ENCODE measurements around the gene NXPE4. TPM values are rescaled to one million over a fixed set of nuclear protein-coding genes. Genes with fewer than 3 reads are reported as not detected.

The NXPE4 gene
- total RNA-seq, 1 experiment from 2014 or later = not detected

DNA sequence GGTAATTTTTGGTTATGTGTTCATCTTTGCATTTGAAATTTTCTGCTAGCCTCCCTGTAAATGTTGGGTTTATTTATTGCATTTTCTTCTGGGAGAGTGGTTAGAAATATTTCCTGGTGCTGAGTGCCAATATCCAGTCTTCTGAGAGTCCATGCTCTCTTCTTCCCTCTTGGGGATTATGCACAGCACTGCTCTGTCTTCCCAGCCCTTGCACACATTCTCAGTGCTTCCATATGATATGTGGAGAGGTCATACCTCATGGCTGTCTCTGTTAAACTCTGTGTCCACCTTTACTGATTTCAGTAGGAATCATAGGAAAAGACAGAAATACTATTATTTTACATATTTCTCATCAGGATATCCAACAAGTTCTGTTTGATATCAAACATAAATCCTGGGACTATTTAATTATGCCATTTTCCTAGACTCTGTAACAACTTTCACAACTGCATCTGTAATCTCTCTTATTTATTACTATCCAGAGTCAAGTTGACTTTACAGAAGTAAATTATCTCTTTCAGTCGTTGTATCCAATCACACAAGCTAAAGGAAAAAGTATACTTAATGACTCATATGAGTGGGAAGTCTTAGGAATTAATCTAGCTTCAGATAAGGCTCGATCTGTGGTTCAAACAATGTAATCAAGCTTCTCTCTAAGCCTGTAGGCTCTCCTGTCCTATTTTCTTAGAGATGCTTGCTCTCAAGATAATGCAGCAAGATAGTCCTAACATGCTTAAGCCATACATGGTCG, 33.2 kb downstream of the NXPE4 start:
- no peaks in the 10 kb centered on the region for H3K27me3 ChIP-seq (ENCODE audit: low read length)
- H3K9me3 ChIP-seq (ENCODE audit: low read length) = no peaks in the 10 kb centered on the region
- H4K20me1 ChIP-seq (ENCODE audit: insufficient read depth, low read depth, low read length) = no peaks in the 10 kb centered on the region
- H3K4me3 ChIP-seq (ENCODE audit: low read length) = no peak overlapping the region
- DNase-seq = no peak
- no peak overlapping the region for H3K27ac ChIP-seq (ENCODE audit: low read length)
- H3K9ac ChIP-seq (ENCODE audit: low read length) = no peak overlapping the region
- no peak overlapping the region for H2AFZ ChIP-seq (ENCODE audit: low read length)
- H3K4me1 ChIP-seq (ENCODE audit: low read length) = no peaks in the 10 kb centered on the region
- no peaks in the 10 kb centered on the region for H3K79me2 ChIP-seq (ENCODE audit: low read length)
- no peak overlapping the region for H3K4me2 ChIP-seq (ENCODE audit: low read depth, low read length, poor library complexity, severe bottlenecking)
- H3K36me3 ChIP-seq (ENCODE audit: insufficient read depth, low read length) = no peaks in the 10 kb centered on the region
- no peaks in the 10 kb centered on the region for H3K9me2 ChIP-seq (replicated peaks; ENCODE audit: insufficient read depth, low read length)

DNA sequence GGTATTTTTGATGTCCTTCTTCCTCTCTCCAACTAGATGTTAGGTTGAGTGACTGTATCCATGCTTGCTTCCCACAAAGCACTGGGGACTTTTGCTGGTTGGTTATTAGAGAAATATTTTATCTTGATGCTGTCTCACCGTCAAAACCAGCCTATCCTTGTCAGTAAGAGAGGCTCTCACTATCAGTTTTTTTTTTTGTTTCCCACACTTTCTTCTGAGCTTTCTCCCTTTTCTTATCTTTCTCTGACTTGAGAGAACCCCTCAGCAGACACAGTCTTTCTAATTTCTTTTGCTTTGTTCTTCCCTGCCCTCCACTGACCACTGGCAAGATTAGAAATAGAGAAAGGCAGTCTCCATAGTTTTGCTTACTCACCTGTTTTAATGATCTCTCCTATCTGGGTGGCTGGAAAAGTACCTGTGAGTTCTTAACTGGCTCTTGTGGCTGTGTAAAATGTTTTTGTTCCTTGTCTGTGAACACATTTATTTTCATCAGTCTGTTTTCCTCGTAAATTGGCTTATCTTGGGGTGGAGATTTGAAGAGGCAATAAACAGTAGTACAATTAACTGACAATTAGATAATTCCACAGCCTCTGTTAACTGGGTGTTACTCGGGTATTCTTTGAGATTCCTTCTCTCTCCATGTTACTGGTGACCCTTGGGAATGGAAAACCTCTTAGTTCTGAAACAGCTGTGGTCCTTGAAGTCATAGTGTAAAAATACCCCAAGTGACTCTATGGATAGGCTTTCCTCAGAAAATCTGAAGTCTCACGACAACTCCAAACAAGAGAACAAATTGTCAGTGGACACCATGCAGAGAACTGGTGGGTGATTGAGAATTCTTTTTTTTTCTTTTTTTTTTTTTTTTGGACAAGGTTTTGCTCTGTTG, 35.9 kb downstream of the NXPE4 start, which contains the start of gene NXPE1:
TSS of gene NXPE1 (minus strand) at position 457 of the 886 bp plus-strand sequence. CDS start 8,680 bp downstream, outside the sequence.
- H3K27me3 ChIP-seq (ENCODE audit: low read length) = no peaks in the 10 kb centered on the region
- H3K36me3 ChIP-seq (ENCODE audit: insufficient read depth, low read length) = no peaks in the 10 kb centered on the region
- no peak for DNase-seq
- H3K9ac ChIP-seq (ENCODE audit: low read length) = no peak within 1 kb of the TSS
- H3K9me3 ChIP-seq (ENCODE audit: low read length) = no peaks in the 10 kb centered on the region
- H3K4me1 ChIP-seq (ENCODE audit: low read length) = no peaks in the 10 kb centered on the region
- H3K79me2 ChIP-seq (ENCODE audit: low read length) = no peaks in the 10 kb centered on the region
- H3K9me2 ChIP-seq (replicated peaks; ENCODE audit: insufficient read depth, low read length) = no peaks in the 10 kb centered on the region
- H3K4me2 ChIP-seq (ENCODE audit: low read depth, low read length, poor library complexity, severe bottlenecking) = no peak within 1 kb of the TSS
- no peak within 1 kb of the TSS for H2AFZ ChIP-seq (ENCODE audit: low read length)
- no peak within 1 kb of the TSS for H3K4me3 ChIP-seq (ENCODE audit: low read length)
- no peak within 1 kb of the TSS for H3K27ac ChIP-seq (ENCODE audit: low read length)
- H4K20me1 ChIP-seq (ENCODE audit: insufficient read depth, low read depth, low read length) = no peaks in the 10 kb centered on the region

DNA sequence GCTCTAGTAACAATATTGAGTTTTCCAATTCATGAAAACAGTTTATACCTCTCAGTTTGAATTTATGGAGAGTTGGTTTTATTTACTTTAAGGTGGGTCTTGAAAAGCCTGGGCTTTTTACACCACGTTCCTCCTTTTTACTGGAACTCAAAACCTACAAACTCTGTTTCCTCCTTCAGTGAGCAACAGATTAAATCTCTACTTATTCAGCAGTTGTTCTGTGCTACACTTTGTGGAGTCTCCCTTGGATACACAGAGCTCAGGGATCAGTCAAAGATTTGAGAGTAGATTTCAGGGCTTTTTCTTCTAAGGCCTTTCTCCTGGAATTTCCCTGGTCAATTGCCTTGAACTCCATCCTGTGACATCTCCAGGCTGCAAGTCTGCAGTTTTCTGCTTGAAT, 39.5 kb downstream of the NXPE4 start:
- Histone ChIP-seq H3K27ac (ENCODE audit: low read length) (no peak overlapping the region), H3K9me2 (replicated peaks; ENCODE audit: insufficient read depth, low read length) (no peaks in the 10 kb centered on the region), H3K4me3 (ENCODE audit: low read length) (no peak overlapping the region), H4K20me1 (ENCODE audit: insufficient read depth, low read depth, low read length) (no peaks in the 10 kb centered on the region), H3K9me3 (ENCODE audit: low read length) (no peaks in the 10 kb centered on the region), H3K4me2 (ENCODE audit: low read depth, low read length, poor library complexity, severe bottlenecking) (no peak overlapping the region), H3K4me1 (ENCODE audit: low read length) (no peaks in the 10 kb centered on the region), H2AFZ (ENCODE audit: low read length) (no peak overlapping the region), H3K79me2 (ENCODE audit: low read length) (no peaks in the 10 kb centered on the region), H3K9ac (ENCODE audit: low read length) (no peak overlapping the region), H3K27me3 (ENCODE audit: low read length) (no peaks in the 10 kb centered on the region), H3K36me3 (ENCODE audit: insufficient read depth, low read length) (no peaks in the 10 kb centered on the region)
- DNase-seq = no peak

DNA sequence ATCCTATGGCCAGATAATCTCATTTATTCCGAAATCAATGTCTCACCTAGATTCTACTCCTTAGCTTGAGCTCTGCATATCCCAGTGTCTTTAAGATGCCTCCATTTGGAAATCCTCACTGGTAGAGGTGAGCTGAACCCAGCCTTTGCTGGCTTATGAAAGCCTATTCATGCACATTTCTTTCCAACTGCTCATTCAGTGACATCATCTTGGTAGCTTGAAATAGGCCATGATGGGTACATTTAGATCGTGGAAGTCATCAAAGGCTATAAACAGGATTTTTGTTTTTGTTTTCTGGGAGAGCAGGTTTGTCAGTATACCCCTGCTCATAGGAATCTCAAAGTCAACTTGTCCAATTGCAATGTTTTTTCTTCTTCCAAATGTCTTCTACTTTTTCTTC, 41.9 kb downstream of the NXPE4 start:
- no peaks in the 10 kb centered on the region for H3K4me1 ChIP-seq (ENCODE audit: low read length)
- DNase-seq = no peak
- no peaks in the 10 kb centered on the region for H3K36me3 ChIP-seq (ENCODE audit: insufficient read depth, low read length)
- H3K9me2 ChIP-seq (replicated peaks; ENCODE audit: insufficient read depth, low read length) = no peaks in the 10 kb centered on the region
- H3K4me2 ChIP-seq (ENCODE audit: low read depth, low read length, poor library complexity, severe bottlenecking) = no peak overlapping the region
- no peak overlapping the region for H3K27ac ChIP-seq (ENCODE audit: low read length)
- no peaks in the 10 kb centered on the region for H3K9me3 ChIP-seq (ENCODE audit: low read length)
- H2AFZ ChIP-seq (ENCODE audit: low read length) = no peak overlapping the region
- H3K79me2 ChIP-seq (ENCODE audit: low read length) = no peaks in the 10 kb centered on the region
- no peaks in the 10 kb centered on the region for H4K20me1 ChIP-seq (ENCODE audit: insufficient read depth, low read depth, low read length)
- no peak overlapping the region for H3K9ac ChIP-seq (ENCODE audit: low read length)
- no peak overlapping the region for H3K4me3 ChIP-seq (ENCODE audit: low read length)
- H3K27me3 ChIP-seq (ENCODE audit: low read length) = no peaks in the 10 kb centered on the region

DNA sequence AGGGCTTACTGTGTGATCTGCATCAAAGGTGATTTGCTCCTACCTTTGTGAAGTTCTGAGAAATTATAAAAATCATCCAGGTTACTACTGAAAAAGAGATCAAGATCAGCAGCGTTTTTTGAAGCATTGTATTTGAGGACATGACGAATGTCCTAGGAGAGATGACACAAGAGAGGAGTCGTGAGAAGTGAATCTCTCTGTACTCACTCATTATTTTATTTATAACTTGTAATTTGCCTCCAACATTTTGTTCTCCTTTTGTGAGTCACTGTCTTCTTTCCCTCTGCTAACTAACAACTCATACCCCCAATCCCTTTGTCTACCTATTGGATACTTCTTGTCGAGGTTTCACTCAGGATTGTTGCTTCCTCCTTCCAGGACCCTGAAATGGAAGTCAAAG, 44.5 kb downstream of the NXPE4 start:
- Histone ChIP-seq H2AFZ (ENCODE audit: low read length) (no peak overlapping the region), H3K4me3 (ENCODE audit: low read length) (no peak overlapping the region), H3K9ac (ENCODE audit: low read length) (no peak overlapping the region), H3K9me2 (replicated peaks; ENCODE audit: insufficient read depth, low read length) (no peaks in the 10 kb centered on the region), H3K27me3 (ENCODE audit: low read length) (no peaks in the 10 kb centered on the region), H3K4me1 (ENCODE audit: low read length) (no peaks in the 10 kb centered on the region), H4K20me1 (ENCODE audit: insufficient read depth, low read depth, low read length) (no peaks in the 10 kb centered on the region), H3K27ac (ENCODE audit: low read length) (no peak overlapping the region), H3K79me2 (ENCODE audit: low read length) (no peaks in the 10 kb centered on the region), H3K9me3 (ENCODE audit: low read length) (no peaks in the 10 kb centered on the region), H3K36me3 (ENCODE audit: insufficient read depth, low read length) (no peaks in the 10 kb centered on the region), H3K4me2 (ENCODE audit: low read depth, low read length, poor library complexity, severe bottlenecking) (no peak overlapping the region)
- DNase-seq = no peak

DNA sequence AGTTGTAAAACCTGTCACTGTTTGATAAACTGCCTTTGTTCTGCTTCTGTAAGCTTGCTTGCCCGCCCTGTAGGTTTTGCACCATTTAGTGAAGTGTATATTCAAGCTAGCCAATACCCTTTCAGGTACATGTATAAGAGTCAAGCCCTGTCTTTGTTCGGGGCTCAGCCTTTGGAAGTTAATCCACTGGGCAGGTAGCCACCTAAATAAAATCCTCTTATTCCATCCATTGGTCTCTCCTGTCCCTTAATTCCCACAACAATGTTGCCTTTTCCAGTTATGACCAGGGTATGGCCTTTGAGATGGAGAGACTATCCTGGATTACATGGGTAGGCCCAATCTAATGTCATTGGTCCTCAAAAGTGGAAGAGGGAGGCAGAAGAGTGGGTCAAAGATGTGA, 69.9 kb downstream of the NXPE4 start:
- H3K9ac ChIP-seq (ENCODE audit: low read length) = no peak overlapping the region
- H3K27me3 ChIP-seq (ENCODE audit: low read length) = no peaks in the 10 kb centered on the region
- no peaks in the 10 kb centered on the region for H3K9me3 ChIP-seq (ENCODE audit: low read length)
- no peaks in the 10 kb centered on the region for H3K36me3 ChIP-seq (ENCODE audit: insufficient read depth, low read length)
- H3K4me1 ChIP-seq (ENCODE audit: low read length) = no peaks in the 10 kb centered on the region
- H3K4me3 ChIP-seq (ENCODE audit: low read length) = no peak overlapping the region
- no peak overlapping the region for H3K27ac ChIP-seq (ENCODE audit: low read length)
- H2AFZ ChIP-seq (ENCODE audit: low read length) = no peak overlapping the region
- H4K20me1 ChIP-seq (ENCODE audit: insufficient read depth, low read depth, low read length) = no peaks in the 10 kb centered on the region
- no peak overlapping the region for H3K4me2 ChIP-seq (ENCODE audit: low read depth, low read length, poor library complexity, severe bottlenecking)
- H3K79me2 ChIP-seq (ENCODE audit: low read length) = no peaks in the 10 kb centered on the region
- no peak for DNase-seq
- no peaks in the 10 kb centered on the region for H3K9me2 ChIP-seq (replicated peaks; ENCODE audit: insufficient read depth, low read length)

DNA sequence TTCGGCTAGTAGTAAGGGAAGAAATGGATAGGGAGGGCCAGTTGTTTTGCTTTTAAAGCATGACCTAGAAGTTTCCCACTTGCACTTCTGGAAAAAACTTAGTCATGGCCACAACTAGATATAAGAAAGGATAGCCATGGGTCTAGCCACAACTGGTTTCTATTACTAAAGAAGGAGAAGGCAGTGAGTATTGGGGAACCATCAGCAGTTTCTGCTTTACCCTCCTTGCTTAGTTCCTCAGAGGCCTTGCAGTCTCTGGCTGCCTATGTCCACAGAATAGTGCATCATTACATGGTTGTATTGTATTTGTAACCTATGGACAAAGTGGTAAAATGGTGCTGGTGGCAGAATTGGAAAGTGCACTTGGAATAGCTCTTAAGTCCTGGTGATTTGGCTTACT, 71.5 kb downstream of the NXPE4 start:
- DNase-seq = no peak
- Histone ChIP-seq H3K36me3 (ENCODE audit: insufficient read depth, low read length) (no peaks in the 10 kb centered on the region), H3K4me2 (ENCODE audit: low read depth, low read length, poor library complexity, severe bottlenecking) (no peak overlapping the region), H3K4me1 (ENCODE audit: low read length) (no peaks in the 10 kb centered on the region), H3K27ac (ENCODE audit: low read length) (no peak overlapping the region), H4K20me1 (ENCODE audit: insufficient read depth, low read depth, low read length) (no peaks in the 10 kb centered on the region), H2AFZ (ENCODE audit: low read length) (no peak overlapping the region), H3K4me3 (ENCODE audit: low read length) (no peak overlapping the region), H3K9ac (ENCODE audit: low read length) (no peak overlapping the region), H3K9me3 (ENCODE audit: low read length) (no peaks in the 10 kb centered on the region), H3K27me3 (ENCODE audit: low read length) (no peaks in the 10 kb centered on the region), H3K79me2 (ENCODE audit: low read length) (no peaks in the 10 kb centered on the region), H3K9me2 (replicated peaks; ENCODE audit: insufficient read depth, low read length) (no peaks in the 10 kb centered on the region)

DNA sequence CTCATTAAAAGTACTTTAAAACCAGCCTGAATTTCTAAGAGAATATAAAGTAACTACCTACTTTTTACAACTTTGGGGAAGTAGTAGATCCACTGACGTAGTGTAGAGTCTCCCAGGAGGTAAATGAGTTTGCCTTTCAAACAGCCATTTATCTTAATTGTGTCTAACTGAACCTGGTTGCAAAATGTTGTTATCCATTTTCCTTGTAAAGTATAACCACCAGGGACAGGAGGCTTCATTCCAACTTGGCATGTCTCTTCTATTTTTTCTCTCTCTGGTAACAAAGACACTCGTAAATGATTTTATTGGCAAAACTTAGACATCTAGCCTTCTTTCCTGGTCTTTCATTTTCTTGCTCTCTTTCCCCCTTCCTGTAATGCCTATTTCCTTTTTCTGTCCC, 72.8 kb downstream of the NXPE4 start:
- Histone ChIP-seq H4K20me1 (ENCODE audit: insufficient read depth, low read depth, low read length) (no peaks in the 10 kb centered on the region), H3K9me2 (replicated peaks; ENCODE audit: insufficient read depth, low read length) (no peaks in the 10 kb centered on the region), H3K4me3 (ENCODE audit: low read length) (no peak overlapping the region), H3K36me3 (ENCODE audit: insufficient read depth, low read length) (no peaks in the 10 kb centered on the region), H2AFZ (ENCODE audit: low read length) (no peak overlapping the region), H3K9me3 (ENCODE audit: low read length) (no peaks in the 10 kb centered on the region), H3K27me3 (ENCODE audit: low read length) (no peaks in the 10 kb centered on the region), H3K27ac (ENCODE audit: low read length) (no peak overlapping the region), H3K79me2 (ENCODE audit: low read length) (no peaks in the 10 kb centered on the region), H3K9ac (ENCODE audit: low read length) (no peak overlapping the region), H3K4me1 (ENCODE audit: low read length) (no peaks in the 10 kb centered on the region), H3K4me2 (ENCODE audit: low read depth, low read length, poor library complexity, severe bottlenecking) (no peak overlapping the region)
- DNase-seq = no peak
